HCT116 (cell line): ENCODE results near the gene ITPK1. TPM values are rescaled to one million over a fixed set of nuclear protein-coding genes. Genes with fewer than 3 reads are reported as not detected.

Experiments
- ATAC-seq: fragments of 200-7000 bp; cut with Tn5 transposase; 2 replicates; pipeline ENCODE4 v1.9.1; 2020; ENCODE audit warnings: mild to moderate bottlenecking, moderate library complexity
- BruUV-seq: library from RNA; stranded (reverse); fragments of 400-500 nt; replicated peaks from 2 replicates; lab custom pipeline; 2021; lab: Mats Ljungman, UMichigan
- CTCF ChIA-PET: fragments of 300-600 bp; sonication (Branson Sonifier 250); formaldehyde crosslinking; loops from one replicate; lab custom pipeline; 2021; ENCODE audit warnings: antibody characterized with exemption; lab: Charles Lee
- POLR2A ChIA-PET: fragments of 300-600, 350-600 bp; sonication (Branson Sonifier 250); formaldehyde crosslinking; loops from one replicate; lab custom pipeline; 2021; ENCODE audit warnings: antibody characterized with exemption; lab: Charles Lee
- RAD21 ChIA-PET, 2 experiments: fragments of 300-600 bp; sonication (Branson Sonifier 250); formaldehyde crosslinking; loops; one replicate each; lab custom pipeline; 2023; ENCODE audit warnings: low total read pairs in 2 of 2; ENCODE audit not compliant: uncharacterized antibody in 2 of 2, unreplicated experiment in 2 of 2, low non-redundant PET in 1 of 2; lab: Charles Lee
- DNase-seq: peaks from one replicate; pipeline ENCODE4 v3.0.0-alpha.2; 2010; ENCODE audit warnings: low read depth, low spot score
- H2AFZ ChIP-seq: fragments of 200-600 bp; shearing (Covaris generic), sonication (generic); 2 replicates; pipeline ENCODE4 v1.6.1; 2017; ENCODE audit warnings: low read depth, mixed run types, mixed read lengths, antibody characterized with exemption, low read length; ENCODE audit not compliant: poor library complexity, severe bottlenecking
- H3K27ac ChIP-seq: 2 replicates; pipeline ENCODE4 v1.5.1; 2012; ENCODE audit warnings: low read depth, low read length
- H3K27me3 ChIP-seq: fragments of 200-600 bp; sonication (generic); 2 replicates; pipeline ENCODE4 v1.6.1; 2016; ENCODE audit warnings: mixed run types, low read length, mixed read lengths; ENCODE audit not compliant: insufficient read depth
- H3K36me3 ChIP-seq, 2 experiments: fragments of 200-500 bp in 1 of 2; fragments of 200-600 bp in 1 of 2; sonication (Bioruptor generic) in 1 of 2; sonication (generic) in 1 of 2; 2 replicates each; pipeline versions ENCODE4 v1.5.1 to v1.6.1; 2014 to 2016; ENCODE audit warnings: low read length in 2 of 2, inconsistent platforms in 1 of 2, mixed read lengths in 1 of 2, mixed run types in 1 of 2; ENCODE audit not compliant: insufficient read depth in 2 of 2, control insufficient read depth in 1 of 2
- H3K4me1 ChIP-seq, 2 experiments: fragments of 200-600 bp in 1 of 2; sonication (generic) in 1 of 2; 2 replicates each; pipeline versions ENCODE4 v1.5.1 to v1.6.1; 2012 to 2017; ENCODE audit warnings: low read length in 2 of 2, inconsistent platforms in 1 of 2, mild to moderate bottlenecking in 1 of 2, mixed read lengths in 1 of 2, mixed run types in 1 of 2, moderate library complexity in 1 of 2; ENCODE audit not compliant: insufficient read depth in 2 of 2, control insufficient read depth in 1 of 2
- H3K4me2 ChIP-seq: fragments of 200-600 bp; sonication (generic); 2 replicates; pipeline ENCODE4 v1.6.1; 2017; ENCODE audit warnings: mixed run types, low read length, mixed read lengths
- H3K4me3 ChIP-seq, 2 experiments: fragments of 200-600 bp in 1 of 2; sonication (generic) in 1 of 2; replicated peaks in 1 of 2; 2 replicates each; pipeline ENCODE4 v1.5.1; 2011 to 2016; ENCODE audit warnings: low read length in 2 of 2, control low read depth in 1 of 2, low read depth in 1 of 2, mild to moderate bottlenecking in 1 of 2, mixed read lengths in 1 of 2, mixed run types in 1 of 2
- H3K79me2 ChIP-seq: fragments of 200-600 bp; sonication (generic); 2 replicates; pipeline ENCODE4 v1.6.1; 2017; ENCODE audit warnings: mild to moderate bottlenecking, mixed run types, low read length, moderate library complexity, mixed read lengths; ENCODE audit not compliant: insufficient read depth
- H3K9ac ChIP-seq: fragments of 200-600 bp; sonication (generic); 2 replicates; pipeline ENCODE4 v1.6.1; 2016; ENCODE audit warnings: low read length, mixed read lengths
- H3K9me2 ChIP-seq: fragments of 200-600 bp; sonication (generic), shearing (Covaris generic); 2 replicates; pipeline ENCODE4 v1.6.1; 2017; ENCODE audit warnings: mixed run types, mild to moderate bottlenecking, moderate library complexity; ENCODE audit not compliant: insufficient read depth
- H3K9me3 ChIP-seq, 2 experiments: fragments of 200-500 bp in 1 of 2; fragments of 200-600 bp in 1 of 2; sonication (Bioruptor generic) in 1 of 2; sonication (generic) in 1 of 2; 2 replicates each; pipeline ENCODE4 v1.6.1; 2014 to 2017; ENCODE audit warnings: low read length in 2 of 2, mixed read lengths in 2 of 2, inconsistent platforms in 1 of 2, low read depth in 1 of 2, mild to moderate bottlenecking in 1 of 2, mixed run types in 1 of 2, moderate library complexity in 1 of 2; ENCODE audit not compliant: control insufficient read depth in 1 of 2, insufficient read depth in 1 of 2
- H4K20me1 ChIP-seq: fragments of 200-600 bp; sonication (generic), shearing (Covaris generic); 2 replicates; pipeline ENCODE4 v1.6.1; 2017; ENCODE audit warnings: mixed run types, mild to moderate bottlenecking, moderate library complexity; ENCODE audit not compliant: insufficient read depth
- EGR1 ChIP-seq: IDR thresholded peaks from 2 replicates; pipeline ENCODE4 v1.6.1; 2012; ENCODE audit warnings: low read depth
- ELF1 ChIP-seq: IDR thresholded peaks from 2 replicates; pipeline ENCODE4 v1.6.1; 2012; ENCODE audit warnings: low read depth, borderline replicate concordance
- POLR2A ChIP-seq: IDR thresholded peaks from 2 replicates; pipeline ENCODE4 v1.7.0; 2011; ENCODE audit warnings: borderline replicate concordance; ENCODE audit not compliant: insufficient read depth, insufficient read length; ENCODE audit errors: extremely low read depth
- RAD21 ChIP-seq: IDR thresholded peaks from 2 replicates; pipeline ENCODE4 v1.6.1; 2012; ENCODE audit warnings: low read depth, mild to moderate bottlenecking
- ZNF274 ChIP-seq: fragments of 200-500 bp; sonication (Bioruptor generic); IDR thresholded peaks from 2 replicates; pipeline ENCODE4 v1.6.1; 2014; ENCODE audit warnings: mild to moderate bottlenecking, low read depth, low read length, inconsistent platforms
- intact Hi-C: fragments of 100-400 bp; cut with micrococcal nuclease; formaldehyde crosslinking; loops from 2 replicates; pipeline ENCODE4 v1.10.0; 2022
- total RNA-seq: library from RNA; stranded (reverse); gene quantifications from one replicate; pipeline ENCODE4 v1.2.1, GENCODE V29; 2021; ENCODE audit not compliant: unreplicated experiment
- TF ChIP-seq, protein P1 (sequence below): IDR thresholded peaks from 2 replicates; pipeline ENCODE4 v1.6.1; 2011; ENCODE audit warnings: mild to moderate bottlenecking, low read length, moderate library complexity; ENCODE audit not compliant: insufficient replicate concordance; ENCODE audit errors: extremely low read depth

The ITPK1 gene
- total RNA-seq, 1 experiment from 2014 or later, result 70.2 TPM

DNA sequence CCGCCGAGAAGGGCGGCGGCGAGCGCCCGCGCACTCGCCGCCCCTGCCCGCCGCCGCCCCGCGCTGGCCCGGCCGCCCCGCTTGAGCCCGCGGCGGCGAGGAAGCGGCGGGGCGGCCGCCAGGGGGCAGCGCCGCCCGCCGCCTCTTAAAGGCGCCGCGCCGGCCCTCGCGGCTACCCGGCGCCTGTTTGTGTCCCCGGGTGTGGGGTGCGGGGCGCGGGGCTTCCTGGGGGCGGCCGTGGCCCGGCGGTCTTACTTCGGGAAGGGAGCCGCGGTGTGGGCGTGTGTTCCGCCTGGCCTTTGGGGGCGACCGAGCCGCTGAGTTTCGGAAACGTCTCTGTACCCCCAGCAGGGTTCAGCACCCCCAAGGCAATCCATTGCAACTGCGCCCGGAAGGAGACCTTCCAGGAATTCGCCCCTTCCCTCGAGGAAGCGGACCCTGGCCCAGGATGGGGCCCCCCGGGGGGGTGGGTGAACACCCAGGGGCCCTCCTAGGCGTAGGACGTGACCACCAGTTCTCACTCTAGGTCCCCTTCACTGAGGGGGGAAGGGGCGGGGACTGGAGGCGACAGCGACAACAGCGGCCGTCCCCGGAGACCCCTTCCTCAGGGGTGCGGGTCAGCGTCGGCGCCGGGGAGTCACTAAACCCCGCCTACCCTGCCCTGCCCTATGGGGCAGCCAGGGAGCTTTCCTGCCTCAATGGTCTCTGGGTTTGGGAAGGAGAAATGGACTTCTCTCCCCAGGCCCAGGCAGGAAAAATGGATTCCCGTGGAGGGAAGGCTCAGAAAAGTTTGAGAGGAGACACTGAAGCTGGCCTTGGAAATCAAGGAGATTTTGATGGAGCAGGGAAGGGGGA, at the start of gene ITPK1 (continued):
- TF ChIP-seq, protein P1, sequence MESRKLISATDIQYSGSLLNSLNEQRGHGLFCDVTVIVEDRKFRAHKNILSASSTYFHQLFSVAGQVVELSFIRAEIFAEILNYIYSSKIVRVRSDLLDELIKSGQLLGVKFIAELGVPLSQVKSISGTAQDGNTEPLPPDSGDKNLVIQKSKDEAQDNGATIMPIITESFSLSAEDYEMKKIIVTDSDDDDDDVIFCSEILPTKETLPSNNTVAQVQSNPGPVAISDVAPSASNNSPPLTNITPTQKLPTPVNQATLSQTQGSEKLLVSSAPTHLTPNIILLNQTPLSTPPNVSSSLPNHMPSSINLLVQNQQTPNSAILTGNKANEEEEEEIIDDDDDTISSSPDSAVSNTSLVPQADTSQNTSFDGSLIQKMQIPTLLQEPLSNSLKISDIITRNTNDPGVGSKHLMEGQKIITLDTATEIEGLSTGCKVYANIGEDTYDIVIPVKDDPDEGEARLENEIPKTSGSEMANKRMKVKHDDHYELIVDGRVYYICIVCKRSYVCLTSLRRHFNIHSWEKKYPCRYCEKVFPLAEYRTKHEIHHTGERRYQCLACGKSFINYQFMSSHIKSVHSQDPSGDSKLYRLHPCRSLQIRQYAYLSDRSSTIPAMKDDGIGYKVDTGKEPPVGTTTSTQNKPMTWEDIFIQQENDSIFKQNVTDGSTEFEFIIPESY, result no peak
- TF ChIP-seq ELF1 (no peak), POLR2A (no peak), EGR1 (no peak)

DNA sequence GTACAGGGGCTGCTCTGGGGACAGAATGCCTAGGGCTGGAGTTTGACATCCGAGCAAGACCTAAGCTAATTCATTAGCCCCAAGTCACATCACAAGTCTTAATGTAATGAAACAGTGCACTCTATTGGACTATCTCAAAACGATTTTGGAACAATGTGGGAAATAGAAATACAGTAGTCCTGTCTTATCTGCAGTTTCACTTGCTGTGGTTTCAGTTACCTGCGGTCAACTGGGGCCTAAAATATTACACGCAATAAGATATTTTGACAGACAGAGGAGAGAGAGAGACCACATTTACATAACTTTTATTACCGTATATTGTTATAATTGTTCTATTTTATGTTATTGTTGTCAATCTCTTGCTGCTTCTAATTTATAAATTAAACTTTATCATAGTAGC, 47.8 kb upstream of the ITPK1 start:
- Histone ChIP-seq H3K9me2 (no peaks in the 10 kb centered on the region), H3K4me2 (no peak overlapping the region), H3K36me3 (no peaks in the 10 kb centered on the region), H3K27me3 (no peaks in the 10 kb centered on the region), H2AFZ (no peak overlapping the region), H3K9ac (no peak overlapping the region), H3K9me3 (no peaks in the 10 kb centered on the region), H3K4me3 (no peak overlapping the region), H3K4me1 (peaks cover 0 to 8% of the 10 kb centered on the region in 2 experiments; a peak in 2 of 4 replicates), H4K20me1 (no peaks in the 10 kb centered on the region), H3K27ac (no peak overlapping the region), H3K79me2 (no peaks in the 10 kb centered on the region)
- ChIA-PET RAD21 (no interaction called here), POLR2A (no interaction called here), CTCF (interaction anchor here (2.0 kb wide), 1 partner anchor 50 kb away, joined by 10 read pairs; no protein-coding TSS in a partner anchor)
- ATAC-seq (no peak), DNase-seq (no peak)
- BruUV-seq, result no TSS peak
- TF ChIP-seq RAD21, result peak; percentile 9; the same call in 1 of the 2 replicates
- no peak for TF ChIP-seq ZNF274
- intact Hi-C loops, result no loop called here
